GM12892 (cell line): ENCODE measurements around the gene STAC.

Source experiments
- POLR2A ChIP-seq: IDR thresholded peaks from 2 replicates; pipeline ENCODE4 v1.6.1; 2011; ENCODE audit warnings: low read depth, low read length, control low read depth
- TAF1 ChIP-seq: IDR thresholded peaks from 2 replicates; pipeline ENCODE4 v1.6.1; 2011; ENCODE audit warnings: low read depth, mild to moderate bottlenecking, control low read depth, low read length, borderline replicate concordance

DNA sequence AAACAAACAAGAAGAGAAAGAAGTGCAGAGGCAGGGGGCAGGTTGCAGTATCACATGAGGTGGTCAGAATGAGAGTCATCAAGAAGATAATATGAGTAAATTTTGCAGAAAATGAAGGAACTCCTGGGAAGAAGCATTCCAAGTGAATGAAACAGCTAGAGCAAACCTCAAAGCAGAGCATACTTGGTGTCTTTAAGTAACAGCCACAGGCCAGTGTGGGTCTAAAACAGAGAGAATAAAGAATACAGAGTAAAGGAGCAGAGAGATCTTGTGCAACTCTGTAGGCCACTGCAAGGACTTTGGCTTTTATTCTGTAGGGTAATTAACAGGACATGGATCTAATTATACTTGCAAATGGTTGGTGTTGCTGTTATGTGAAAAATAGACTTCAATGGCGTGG lies 81.3 kb downstream of the STAC start:
- TF ChIP-seq POLR2A = no peak
- no peak for TF ChIP-seq TAF1
